Fibroblast of skin of right biceps (primary cell): Measurements from ENCODE around the gene ZNF329.
"Not testable (repeated sequence)": the region's sequence is repeated elsewhere in the genome, so short reads cannot be mapped to it uniquely, and the experiment has no call there.

ENCODE experiments used
- DNase-seq: peaks from one replicate; pipeline ENCODE4 v3.0.0-alpha.2; 2013

Gene ZNF329

GRCh38 chr19:58150328-58150921 lies at the start of gene ZNF329:
TSS of gene ZNF329 (minus strand) at chr19:58150789. CDS start at chr19:58129503, 21,286 bp downstream.
- peak; percentile 85 for DNase-seq

- DNase-seq, result peak; percentile 19
These were observed 46.5 kb upstream of the ZNF329 start for GRCh38 chr19:58196901-58197616.

GRCh38 chr19:58183817-58184215 lies 33.2 kb upstream of the ZNF329 start:
- DNase-seq, result no peak

DNA sequence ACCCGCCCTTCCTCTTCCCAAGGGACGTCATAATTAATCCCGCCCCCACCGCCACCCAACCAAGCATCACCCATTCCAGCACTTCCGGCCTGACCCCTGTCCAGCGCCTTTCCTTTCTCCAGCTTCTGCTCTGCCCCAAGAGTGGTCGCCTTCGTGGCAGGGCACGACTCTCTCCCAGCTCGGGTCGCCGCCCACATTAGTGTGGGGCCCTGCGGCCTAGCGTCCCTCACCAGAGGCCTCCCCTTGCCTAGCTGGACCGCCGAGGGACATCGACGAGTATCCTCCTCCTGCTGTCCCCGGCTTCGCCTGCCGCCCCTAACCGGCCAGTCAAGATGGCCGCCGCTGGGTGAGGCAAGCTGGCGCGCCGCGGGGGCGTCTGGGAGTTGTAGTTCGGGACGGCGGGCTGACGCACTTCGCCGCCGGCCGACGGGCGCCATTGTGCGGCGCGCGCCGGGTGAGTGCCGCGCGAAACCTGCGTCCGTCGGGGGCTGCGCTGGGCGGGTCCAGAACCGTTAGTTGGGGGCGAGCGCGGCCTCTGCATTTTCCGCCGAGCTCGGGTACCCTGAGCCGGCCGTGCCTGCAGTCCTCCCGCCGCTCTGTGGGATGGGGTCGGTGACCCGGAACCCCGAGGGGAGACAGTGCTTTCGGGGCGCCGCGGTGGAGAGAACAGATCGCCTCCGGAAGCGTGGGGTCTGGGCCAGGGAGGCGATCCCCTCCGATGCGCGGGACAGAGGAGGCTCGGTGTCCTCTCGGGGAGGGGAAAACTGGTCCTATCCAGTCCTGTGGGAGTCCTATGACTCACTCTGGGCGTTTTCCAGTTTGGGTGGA lies 32.6 kb upstream of the ZNF329 start, which contains the start of gene ZNF274:
TSS of gene ZNF274 (plus strand) at position 73 of the 828 bp plus-strand sequence. CDS start 905 bp downstream, outside the sequence.
- DNase-seq, result peak; percentile 93

DNA sequence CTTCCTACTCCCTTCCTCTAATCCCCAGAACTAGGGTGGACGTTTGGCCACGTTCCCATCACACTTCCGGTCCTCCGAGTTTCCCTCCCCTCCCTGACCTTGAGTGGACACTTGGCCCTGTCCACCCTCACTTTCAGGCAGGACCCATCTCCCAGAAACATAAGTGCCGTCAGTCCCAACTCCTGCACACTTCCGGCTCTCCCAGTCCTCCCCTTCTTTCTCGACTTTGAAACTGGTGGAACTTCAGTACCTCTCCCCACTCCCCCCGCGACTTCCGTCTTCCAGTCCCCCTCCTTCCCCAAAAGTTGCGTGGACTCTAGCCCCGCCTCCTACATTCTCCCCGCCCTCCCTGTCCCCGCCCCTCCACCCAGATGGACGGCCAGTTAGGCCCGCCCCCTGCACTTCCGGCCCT lies 32.0 kb upstream of the ZNF329 start:
- DNase-seq, result no peak

DNA sequence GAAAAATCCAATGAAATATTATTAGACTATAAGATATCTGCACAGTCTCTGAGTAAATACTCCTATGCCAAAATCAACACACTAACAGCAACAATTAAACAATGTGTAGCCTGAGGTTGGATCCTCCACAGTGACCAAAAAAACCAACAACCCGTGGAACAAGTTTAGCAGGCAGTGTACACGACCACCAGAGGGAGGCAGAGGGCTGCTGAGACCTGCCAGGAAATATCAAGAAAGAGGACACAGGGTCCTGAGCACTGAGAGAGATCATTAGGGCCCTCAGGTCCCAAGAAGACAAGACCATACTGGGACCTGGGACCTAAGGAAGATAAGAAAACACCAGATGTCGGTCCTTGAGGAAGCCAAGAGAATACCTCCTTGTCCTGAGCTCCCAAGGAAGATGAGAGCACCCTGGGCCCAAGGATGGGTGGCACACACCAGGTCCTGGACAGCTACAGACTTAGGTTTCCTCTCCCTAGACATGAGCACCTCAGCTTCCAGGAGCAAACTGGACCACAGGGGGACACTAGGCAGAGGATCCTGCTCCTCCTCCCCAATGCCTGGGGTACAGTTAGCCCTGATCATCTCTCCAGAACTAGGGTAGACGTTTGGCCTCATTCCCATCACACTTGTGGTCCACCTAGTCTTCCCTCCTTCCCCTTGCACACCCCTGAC lies 31.4 kb upstream of the ZNF329 start:
- DNase-seq, result peak; percentile 26

- peak; percentile 19 for DNase-seq
These were observed 20.3 kb upstream of the ZNF329 start for GRCh38 chr19:58170860-58171259.

- DNase-seq, result no peak
These were observed 16.2 kb upstream of the ZNF329 start for GRCh38 chr19:58166708-58167280.

GRCh38 chr19:58166268-58166667 lies 15.7 kb upstream of the ZNF329 start:
- DNase-seq, result no peak

GRCh38 chr19:58157045-58157728 lies 6.6 kb upstream of the ZNF329 start:
- DNase-seq, result no peak

DNA sequence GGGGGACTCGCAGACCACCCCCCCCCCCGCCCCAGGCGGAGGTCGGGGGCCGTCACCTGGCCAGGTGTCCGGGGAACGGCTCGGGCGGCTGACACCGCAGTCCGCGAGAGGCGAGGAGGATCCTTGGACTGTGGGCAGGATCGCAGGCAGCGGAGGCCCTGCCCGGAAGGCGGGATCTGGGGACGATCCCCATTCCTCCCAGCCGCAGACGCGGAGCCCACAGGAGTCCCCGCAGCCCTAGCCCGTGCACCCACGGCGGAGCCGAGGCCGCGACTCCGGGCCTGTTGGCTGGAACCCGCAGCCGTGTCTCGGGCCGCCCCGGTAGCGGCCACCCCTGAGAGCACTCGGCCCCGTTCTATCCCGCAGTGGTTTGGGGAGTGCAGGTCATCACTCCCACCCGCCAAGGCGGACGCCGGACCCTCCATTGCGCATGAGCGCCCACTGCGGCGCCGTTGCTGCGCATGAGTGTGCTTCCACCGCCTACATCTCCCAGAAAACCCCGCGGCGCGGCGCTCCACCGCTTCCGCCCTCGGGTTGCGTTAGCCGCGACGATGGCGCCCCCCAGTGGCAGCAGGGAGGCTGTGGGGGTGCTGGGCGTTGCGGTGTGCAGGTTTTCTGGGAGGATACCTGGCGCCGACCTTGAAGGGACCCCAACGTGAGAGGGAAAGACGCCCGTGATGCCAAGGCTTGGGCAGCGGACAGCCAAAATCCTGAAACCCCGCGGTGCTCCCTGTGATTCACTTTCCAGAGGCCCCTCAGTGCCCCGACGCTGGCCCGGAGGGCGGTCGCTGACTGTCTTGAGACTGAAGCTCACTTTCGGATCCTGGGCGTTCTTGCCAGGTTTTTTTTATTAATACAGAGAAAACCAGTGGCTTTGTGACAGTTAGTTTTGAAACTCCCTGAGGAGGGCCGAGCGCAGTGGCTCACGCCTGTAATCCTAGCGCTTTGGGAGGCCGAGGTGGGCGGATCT lies 4.4 kb upstream of the ZNF329 start:
- peak; percentile 93 for DNase-seq

DNA sequence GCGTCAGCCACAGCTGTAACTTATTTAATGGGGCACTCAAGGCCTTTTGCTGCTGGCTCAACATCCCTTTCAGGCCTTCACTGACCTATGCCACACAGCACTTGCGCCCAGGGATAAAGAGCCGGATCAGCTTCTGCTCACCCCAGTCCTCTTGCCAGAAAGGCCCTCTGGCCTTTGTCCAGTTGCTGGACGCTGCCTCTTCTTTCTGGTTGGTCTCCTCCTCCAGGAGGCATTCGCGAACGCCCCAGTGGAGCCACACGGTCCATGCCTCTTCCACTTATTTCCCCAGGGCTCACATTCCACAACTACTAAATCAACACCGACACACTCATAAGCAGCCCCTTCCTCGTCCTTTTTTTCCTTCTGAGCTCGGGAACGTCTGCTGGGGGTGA lies 3.7 kb upstream of the ZNF329 start:
- peak; percentile 13 for DNase-seq

- no peak for DNase-seq
These were observed 2.8 kb upstream of the ZNF329 start for GRCh38 chr19:58153386-58153785.

DNA sequence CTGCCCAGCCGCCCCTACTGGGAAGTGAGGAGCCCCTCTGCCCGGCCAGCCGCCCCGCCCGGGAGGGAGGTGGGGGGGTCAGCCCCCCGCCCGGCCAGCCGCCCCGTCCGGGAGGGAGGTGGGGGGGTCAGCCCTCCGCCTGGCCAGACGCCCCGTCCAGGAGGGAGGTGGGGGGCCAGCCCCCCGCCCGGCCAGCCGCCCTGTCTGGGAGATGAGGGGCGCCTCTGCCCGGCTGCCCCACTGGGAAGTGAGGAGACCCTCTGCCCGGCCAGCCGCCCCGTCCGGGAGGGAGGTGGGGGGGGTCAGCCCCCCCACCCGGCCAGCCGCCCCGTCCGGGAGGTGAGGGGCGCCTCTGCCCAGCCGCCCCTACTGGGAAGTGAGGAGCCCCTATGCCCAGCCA lies 3.1 kb downstream of the ZNF329 start:
- DNase-seq, result not testable (repeated sequence)

- no peak for DNase-seq
These were observed 4.7 kb downstream of the ZNF329 start for GRCh38 chr19:58145849-58146248.

DNA sequence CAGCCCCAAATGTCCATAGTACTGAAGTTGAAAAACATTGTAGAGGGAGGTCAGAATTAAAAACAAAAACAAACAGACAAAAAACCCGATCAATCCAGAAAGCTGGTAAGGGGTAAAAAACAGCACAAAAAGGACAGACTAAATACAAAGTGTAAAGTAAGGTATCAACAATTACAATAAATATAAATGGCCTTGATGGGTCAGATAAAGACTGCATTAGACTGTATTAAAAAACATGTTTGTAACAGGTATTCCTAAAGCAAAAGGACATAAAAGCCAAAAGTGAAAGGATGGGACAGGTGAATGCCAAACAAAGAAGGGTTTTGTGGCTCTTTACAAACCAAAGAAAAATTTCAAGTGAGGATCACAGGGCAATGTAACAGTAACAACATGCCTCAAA lies 16.3 kb downstream of the ZNF329 start:
- DNase-seq, result no peak

DNA sequence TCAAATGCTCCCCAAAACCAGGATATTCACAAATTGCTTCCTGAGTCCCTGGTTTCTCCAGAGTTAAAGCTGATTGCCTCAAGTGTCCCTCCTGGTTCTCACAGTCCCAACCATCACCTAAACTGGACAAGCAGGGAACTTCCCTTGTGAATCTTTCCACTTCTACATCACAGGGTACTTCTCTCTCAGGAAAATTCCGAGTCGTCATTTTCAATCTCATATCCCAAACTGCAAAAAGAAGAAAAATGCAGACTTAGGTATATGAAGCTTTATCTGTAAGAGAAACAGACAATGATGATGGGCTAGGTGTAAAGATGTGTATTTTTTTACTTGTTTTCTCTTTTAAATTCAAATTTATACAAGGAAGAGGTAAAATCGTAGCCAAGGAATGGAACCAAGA lies 21.3 kb downstream of the ZNF329 start:
- no peak for DNase-seq

DNA sequence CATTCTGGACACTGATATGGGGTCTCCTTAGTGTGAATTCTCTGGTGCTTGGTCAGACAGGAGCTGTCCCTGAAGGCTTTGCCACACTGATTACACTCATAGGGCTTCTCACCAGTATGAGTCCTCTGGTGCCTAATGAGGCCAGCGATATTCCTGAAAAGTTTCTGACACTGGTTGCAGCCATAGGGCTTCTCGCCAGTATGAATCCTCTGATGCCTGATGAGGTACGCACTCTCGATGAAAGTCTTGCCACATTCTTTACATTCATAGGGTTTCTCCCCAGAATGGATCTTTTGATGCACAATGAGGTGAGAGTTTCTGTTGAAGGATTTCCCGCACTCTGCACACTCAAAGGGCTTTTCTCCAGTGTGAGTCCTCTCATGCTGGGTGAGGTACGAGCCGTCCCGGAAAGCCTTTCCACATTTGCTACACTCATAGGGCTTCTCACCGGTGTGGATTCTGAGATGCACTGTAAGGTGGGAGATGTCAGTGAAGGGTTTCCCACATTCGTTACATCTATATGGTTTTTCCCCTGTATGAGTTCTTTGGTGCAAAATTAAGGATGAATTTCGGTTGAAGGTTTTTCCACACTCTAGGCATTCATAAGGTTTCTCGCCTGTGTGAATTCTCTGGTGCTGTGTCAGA lies 22.4 kb downstream of the ZNF329 start:
- peak; percentile 8 for DNase-seq

- no peak for DNase-seq
These were observed 27.2 kb downstream of the ZNF329 start for GRCh38 chr19:58123354-58123753.
